ENCODE data around the gene ITPKC.
"Not testable (repeated sequence)": the region's sequence is repeated elsewhere in the genome, so short reads cannot be mapped to it uniquely, and the experiment has no call there.

ITPKC gene

DNA sequence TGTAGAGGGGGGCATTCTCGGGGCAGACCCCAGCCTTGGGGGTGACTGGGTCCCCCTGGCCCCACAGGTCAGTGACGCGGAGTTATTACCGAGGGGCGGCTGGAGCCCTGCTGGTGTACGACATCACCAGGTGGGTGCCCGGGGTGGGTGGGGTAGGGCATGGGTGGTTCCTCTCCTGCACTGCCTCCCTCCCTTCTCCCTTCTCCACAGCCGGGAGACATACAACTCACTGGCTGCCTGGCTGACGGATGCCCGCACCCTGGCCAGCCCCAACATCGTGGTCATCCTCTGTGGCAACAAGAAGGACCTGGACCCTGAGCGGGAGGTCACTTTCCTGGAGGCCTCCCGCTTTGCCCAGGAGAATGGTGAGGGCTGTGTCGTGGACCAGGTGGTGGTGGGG, 66.8 kb downstream of the ITPKC start:
- no peaks in the 10 kb centered on the region for H3K9me3 ChIP-seq (ENCODE audit: control insufficient read depth in 5 of 5, low read length in 5 of 5)
- H3K4me1 ChIP-seq (ENCODE audit: control insufficient read depth in 5 of 5, insufficient read depth in 5 of 5, low read length in 5 of 5) = peaks cover 3 to 6% (median 6%) of the 10 kb centered on the region in 5 donors
- H3K9ac ChIP-seq (ENCODE audit: low read length in 5 of 5) = no peak overlapping the region
- no peak overlapping the region for H3K4me3 ChIP-seq (ENCODE audit: low read depth in 1 of 5, low read length in 5 of 5)
- no peaks in the 10 kb centered on the region for H3K27me3 ChIP-seq (ENCODE audit: control insufficient read depth in 5 of 5, insufficient read depth in 4 of 5, low read length in 5 of 5)
- no peak overlapping the region for H3K27ac ChIP-seq (ENCODE audit: low read depth, low read length)
- H3K36me3 ChIP-seq (ENCODE audit: control insufficient read depth in 5 of 5, insufficient read depth in 5 of 5, low read length in 5 of 5) = peaks cover 0 to 33% (median 23%) of the 10 kb centered on the region in 5 donors

DNA sequence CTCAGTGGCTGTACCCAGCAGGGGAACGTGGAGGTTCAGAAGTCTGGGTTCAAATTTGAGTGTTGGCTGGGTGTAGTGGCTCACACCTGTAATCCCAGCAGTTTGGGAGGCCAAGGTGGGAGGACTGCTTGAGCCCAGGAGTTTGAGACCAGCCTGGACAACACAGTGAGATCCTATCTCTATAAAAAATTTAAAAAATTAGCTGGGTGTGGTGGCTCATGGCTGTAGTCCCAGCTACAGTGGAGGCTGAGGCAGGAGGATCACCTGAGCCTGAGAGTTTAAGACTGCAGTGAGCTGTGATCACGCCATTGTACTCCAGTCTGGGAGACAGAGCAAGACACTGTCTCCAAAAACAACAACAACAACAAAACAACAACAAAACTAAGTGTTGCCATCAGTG, 67.2 kb downstream of the ITPKC start:
- H3K27me3 ChIP-seq (ENCODE audit: control insufficient read depth in 5 of 5, insufficient read depth in 4 of 5, low read length in 5 of 5); H3K9ac ChIP-seq (ENCODE audit: low read length in 5 of 5); H3K27ac ChIP-seq (ENCODE audit: low read depth, low read length); H3K4me3 ChIP-seq (ENCODE audit: low read depth in 1 of 5, low read length in 5 of 5); H3K9me3 ChIP-seq (ENCODE audit: control insufficient read depth in 5 of 5, low read length in 5 of 5); H3K4me1 ChIP-seq (ENCODE audit: control insufficient read depth in 5 of 5, insufficient read depth in 5 of 5, low read length in 5 of 5): not testable (repeated sequence)
- H3K36me3 ChIP-seq (ENCODE audit: control insufficient read depth in 5 of 5, insufficient read depth in 5 of 5, low read length in 5 of 5) = peaks cover 0 to 35% (median 23%) of the 10 kb centered on the region in 5 donors

DNA sequence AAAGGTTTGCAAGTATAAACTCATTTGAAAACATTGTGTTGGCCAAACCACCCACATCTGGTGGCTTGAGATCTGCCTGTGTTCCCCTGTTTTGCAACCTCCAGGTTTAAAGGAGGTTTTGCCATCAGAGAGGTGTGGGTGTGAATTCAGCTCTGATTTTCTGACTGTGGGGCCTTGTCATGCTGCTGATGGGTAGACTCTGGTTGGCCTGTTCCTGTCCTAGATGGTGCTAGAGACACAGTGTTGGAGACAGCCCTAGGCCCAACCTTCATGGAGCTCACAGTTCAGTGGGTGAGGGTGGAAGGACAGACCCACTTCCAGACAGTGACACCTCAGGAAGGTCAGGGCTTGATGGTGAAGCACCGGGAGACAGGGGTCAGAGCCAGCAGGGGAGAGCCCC, 68.6 kb downstream of the ITPKC start:
- H3K27ac ChIP-seq (ENCODE audit: low read depth, low read length) = no peak overlapping the region

DNA sequence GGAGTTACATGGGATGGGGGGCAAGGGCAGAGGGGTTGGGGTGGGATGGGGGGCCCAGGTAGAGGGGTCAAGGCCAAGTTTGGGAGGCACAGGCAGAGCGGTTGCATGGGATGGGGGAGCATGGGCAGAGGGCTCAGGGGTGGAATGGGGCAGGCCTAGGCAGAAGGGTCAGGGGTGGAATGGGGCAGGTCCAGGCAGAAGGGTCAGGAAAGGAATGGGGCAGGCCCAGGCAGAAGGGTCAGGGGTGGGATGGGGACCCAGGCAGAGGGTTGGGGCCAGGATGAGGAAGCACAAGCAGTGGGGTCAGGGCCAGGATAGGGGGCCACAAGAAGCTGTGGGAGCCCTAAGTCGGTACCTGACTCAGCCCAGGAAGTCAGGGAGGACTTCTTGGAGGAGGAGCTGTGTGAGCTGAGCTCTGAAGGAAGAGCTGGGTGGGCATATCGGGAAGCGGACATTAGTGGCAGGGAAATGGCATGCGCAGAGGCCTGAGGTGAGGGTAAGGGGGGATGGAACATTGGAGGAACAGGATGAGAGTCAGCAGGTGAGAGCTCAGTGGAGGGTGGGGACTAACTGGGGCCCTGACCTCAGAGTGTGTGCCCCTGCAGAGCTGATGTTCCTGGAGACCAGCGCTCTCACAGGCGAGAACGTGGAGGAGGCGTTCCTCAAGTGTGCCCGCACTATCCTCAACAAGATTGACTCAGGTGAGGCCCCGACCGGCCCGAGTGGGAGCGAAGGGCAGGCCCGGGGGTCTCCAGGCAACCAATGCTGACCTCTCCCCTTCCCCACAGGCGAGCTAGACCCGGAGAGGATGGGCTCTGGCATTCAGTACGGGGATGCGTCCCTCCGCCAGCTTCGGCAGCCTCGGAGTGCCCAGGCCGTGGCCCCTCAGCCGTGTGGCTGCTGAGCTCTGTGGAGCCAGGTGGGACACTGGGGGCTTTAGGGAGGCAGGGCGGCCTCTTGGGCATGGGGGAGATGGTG, 69.4 kb downstream of the ITPKC start:
- Histone ChIP-seq H3K9me3 (ENCODE audit: control insufficient read depth in 5 of 5, low read length in 5 of 5) (no peaks in the 10 kb centered on the region), H3K36me3 (ENCODE audit: control insufficient read depth in 5 of 5, insufficient read depth in 5 of 5, low read length in 5 of 5) (peaks cover 0 to 42% (median 32%) of the 10 kb centered on the region in 5 donors), H3K4me3 (ENCODE audit: low read depth in 1 of 5, low read length in 5 of 5) (no peak overlapping the region), H3K9ac (ENCODE audit: low read length in 5 of 5) (no peak overlapping the region), H3K4me1 (ENCODE audit: control insufficient read depth in 5 of 5, insufficient read depth in 5 of 5, low read length in 5 of 5) (peaks cover 0 to under 1% (median 0%) of the 10 kb centered on the region in 5 donors), H3K27ac (ENCODE audit: low read depth, low read length) (no peak overlapping the region), H3K27me3 (ENCODE audit: control insufficient read depth in 5 of 5, insufficient read depth in 4 of 5, low read length in 5 of 5) (no peaks in the 10 kb centered on the region)

More for the DNA sequence above, 68.6 kb downstream of the ITPKC start:
- Histone ChIP-seq H3K36me3 (ENCODE audit: control insufficient read depth in 5 of 5, insufficient read depth in 5 of 5, low read length in 5 of 5) (peaks cover 0 to 39% (median 29%) of the 10 kb centered on the region in 5 donors), H3K9ac (ENCODE audit: low read length in 5 of 5) (no peak overlapping the region), H3K4me1 (ENCODE audit: control insufficient read depth in 5 of 5, insufficient read depth in 5 of 5, low read length in 5 of 5) (no peaks in the 10 kb centered on the region), H3K9me3 (ENCODE audit: control insufficient read depth in 5 of 5, low read length in 5 of 5) (no peaks in the 10 kb centered on the region), H3K4me3 (ENCODE audit: low read depth in 1 of 5, low read length in 5 of 5) (no peak overlapping the region), H3K27me3 (ENCODE audit: control insufficient read depth in 5 of 5, insufficient read depth in 4 of 5, low read length in 5 of 5) (no peaks in the 10 kb centered on the region)

Data from subcutaneous abdominal adipose tissue (tissue), 5 donors.